ENCODE measurements around the gene DEGS1.

- TF ChIP-seq CTCF (IDR thresholded peaks at IDR 0.05) (no peak), POLR2A (IDR thresholded peaks at IDR 0.05) (no peak)
Observed at GRCh38 chr1:224226849-224227502, 43.9 kb downstream of the DEGS1 start.
